Measurements from ENCODE around the gene VAC14. TPM values are rescaled to one million over a fixed set of nuclear protein-coding genes. Genes with fewer than 3 reads are reported as not detected.

The VAC14 gene
- total RNA-seq, 1 experiment from 2014 or later: 35.3 TPM

GRCh38 chr16:70710422-70711210, 90.3 kb downstream of the VAC14 start:
- Histone ChIP-seq H3K4me1 (ENCODE audit: control insufficient read depth in 1 of 2, insufficient read depth in 2 of 2, low read length in 2 of 2) (peaks cover 28 to 37% of the 10 kb centered on the region in 2 experiments), H3K4me3 (replicated peaks in 1 of 2; ENCODE audit: low read depth in 1 of 2, low read length in 2 of 2) (no peak overlapping the region), H4K20me1 (ENCODE audit: insufficient read depth) (no peaks in the 10 kb centered on the region), H3K36me3 (ENCODE audit: control insufficient read depth in 1 of 2, insufficient read depth in 2 of 2, low read length in 2 of 2) (no peaks in the 10 kb centered on the region), H3K27me3 (ENCODE audit: insufficient read depth, low read length) (no peaks in the 10 kb centered on the region), H3K9ac (ENCODE audit: low read length) (no peak overlapping the region), H3K79me2 (ENCODE audit: insufficient read depth, low read length) (no peaks in the 10 kb centered on the region), H3K9me2 (ENCODE audit: insufficient read depth) (no peaks in the 10 kb centered on the region), H2AFZ (ENCODE audit: low read depth, low read length, poor library complexity, severe bottlenecking) (no peak overlapping the region), H3K9me3 (ENCODE audit: control insufficient read depth in 1 of 2, insufficient read depth in 1 of 2, low read depth in 1 of 2, low read length in 2 of 2) (no peaks in the 10 kb centered on the region), H3K27ac (ENCODE audit: low read depth, low read length) (no peak overlapping the region), H3K4me2 (ENCODE audit: low read length) (no peak overlapping the region)
- no TSS peak for BruUV-seq (replicated peaks)
- intact Hi-C loops (cut with micrococcal nuclease): no loop called here
- ChIA-PET RAD21 (ENCODE audit: low non-redundant PET in 1 of 2, low total read pairs in 2 of 2, uncharacterized antibody in 2 of 2, unreplicated experiment in 2 of 2) (no interaction called here), POLR2A (no interaction called here), CTCF (no interaction called here)
- DNase-seq (ENCODE audit: low read depth, low spot score) (no peak), ATAC-seq (no peak)
- TF ChIP-seq CBX3 (IDR thresholded peaks at IDR 0.05; ENCODE audit: low read depth) (no peak), EZH2 (IDR thresholded peaks at IDR 0.05) (no peak), YY1 (IDR thresholded peaks at IDR 0.05; ENCODE audit: extremely low read depth, insufficient replicate concordance, low read depth, low read length) (no peak), JUND (IDR thresholded peaks at IDR 0.05) (no peak), POLR2A (IDR thresholded peaks at IDR 0.05; ENCODE audit: borderline replicate concordance, extremely low read depth, insufficient read depth, insufficient read length) (no peak), TCF7L2 (IDR thresholded peaks at IDR 0.05; ENCODE audit: borderline replicate concordance, extremely low read depth, insufficient read depth, insufficient read length) (no peak), ZNF274 (IDR thresholded peaks at IDR 0.05; ENCODE audit: low read depth, low read length) (no peak), RAD21 (IDR thresholded peaks at IDR 0.05; ENCODE audit: low read depth) (no peak), CEBPB (IDR thresholded peaks at IDR 0.05; ENCODE audit: low read depth) (no peak), SRF (IDR thresholded peaks at IDR 0.05; ENCODE audit: low read depth) (no peak), POLR2AphosphoS5 (IDR thresholded peaks at IDR 0.05; ENCODE audit: low read depth, low read length) (no peak), EZH2phosphoT487 (IDR thresholded peaks at IDR 0.05; ENCODE audit: borderline replicate concordance) (no peak), SP1 (IDR thresholded peaks at IDR 0.05; ENCODE audit: low read depth) (no peak), CTCF (IDR thresholded peaks at IDR 0.05 in 2 of 3, conservative IDR thresholded peaks at IDR 0.05 in 1 of 3; ENCODE audit: borderline replicate concordance in 1 of 3, insufficient read depth in 1 of 3, low read depth in 2 of 3, low read length in 2 of 3) (no peak), EGR1 (IDR thresholded peaks at IDR 0.05; ENCODE audit: low read depth) (no peak), FOSL1 (IDR thresholded peaks at IDR 0.05; ENCODE audit: low read depth) (no peak)
- TF ChIP-seq, protein P1, sequence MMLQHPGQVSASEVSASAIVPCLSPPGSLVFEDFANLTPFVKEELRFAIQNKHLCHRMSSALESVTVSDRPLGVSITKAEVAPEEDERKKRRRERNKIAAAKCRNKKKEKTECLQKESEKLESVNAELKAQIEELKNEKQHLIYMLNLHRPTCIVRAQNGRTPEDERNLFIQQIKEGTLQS (IDR thresholded peaks at IDR 0.05): no peak
- TF ChIP-seq, protein P2, sequence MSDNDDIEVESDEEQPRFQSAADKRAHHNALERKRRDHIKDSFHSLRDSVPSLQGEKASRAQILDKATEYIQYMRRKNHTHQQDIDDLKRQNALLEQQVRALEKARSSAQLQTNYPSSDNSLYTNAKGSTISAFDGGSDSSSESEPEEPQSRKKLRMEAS (IDR thresholded peaks at IDR 0.05): no peak
- TF ChIP-seq, protein P3, sequence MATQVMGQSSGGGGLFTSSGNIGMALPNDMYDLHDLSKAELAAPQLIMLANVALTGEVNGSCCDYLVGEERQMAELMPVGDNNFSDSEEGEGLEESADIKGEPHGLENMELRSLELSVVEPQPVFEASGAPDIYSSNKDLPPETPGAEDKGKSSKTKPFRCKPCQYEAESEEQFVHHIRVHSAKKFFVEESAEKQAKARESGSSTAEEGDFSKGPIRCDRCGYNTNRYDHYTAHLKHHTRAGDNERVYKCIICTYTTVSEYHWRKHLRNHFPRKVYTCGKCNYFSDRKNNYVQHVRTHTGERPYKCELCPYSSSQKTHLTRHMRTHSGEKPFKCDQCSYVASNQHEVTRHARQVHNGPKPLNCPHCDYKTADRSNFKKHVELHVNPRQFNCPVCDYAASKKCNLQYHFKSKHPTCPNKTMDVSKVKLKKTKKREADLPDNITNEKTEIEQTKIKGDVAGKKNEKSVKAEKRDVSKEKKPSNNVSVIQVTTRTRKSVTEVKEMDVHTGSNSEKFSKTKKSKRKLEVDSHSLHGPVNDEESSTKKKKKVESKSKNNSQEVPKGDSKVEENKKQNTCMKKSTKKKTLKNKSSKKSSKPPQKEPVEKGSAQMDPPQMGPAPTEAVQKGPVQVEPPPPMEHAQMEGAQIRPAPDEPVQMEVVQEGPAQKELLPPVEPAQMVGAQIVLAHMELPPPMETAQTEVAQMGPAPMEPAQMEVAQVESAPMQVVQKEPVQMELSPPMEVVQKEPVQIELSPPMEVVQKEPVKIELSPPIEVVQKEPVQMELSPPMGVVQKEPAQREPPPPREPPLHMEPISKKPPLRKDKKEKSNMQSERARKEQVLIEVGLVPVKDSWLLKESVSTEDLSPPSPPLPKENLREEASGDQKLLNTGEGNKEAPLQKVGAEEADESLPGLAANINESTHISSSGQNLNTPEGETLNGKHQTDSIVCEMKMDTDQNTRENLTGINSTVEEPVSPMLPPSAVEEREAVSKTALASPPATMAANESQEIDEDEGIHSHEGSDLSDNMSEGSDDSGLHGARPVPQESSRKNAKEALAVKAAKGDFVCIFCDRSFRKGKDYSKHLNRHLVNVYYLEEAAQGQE (IDR thresholded peaks at IDR 0.05; ENCODE audit: low read depth): no peak
- TF ChIP-seq, protein P4, sequence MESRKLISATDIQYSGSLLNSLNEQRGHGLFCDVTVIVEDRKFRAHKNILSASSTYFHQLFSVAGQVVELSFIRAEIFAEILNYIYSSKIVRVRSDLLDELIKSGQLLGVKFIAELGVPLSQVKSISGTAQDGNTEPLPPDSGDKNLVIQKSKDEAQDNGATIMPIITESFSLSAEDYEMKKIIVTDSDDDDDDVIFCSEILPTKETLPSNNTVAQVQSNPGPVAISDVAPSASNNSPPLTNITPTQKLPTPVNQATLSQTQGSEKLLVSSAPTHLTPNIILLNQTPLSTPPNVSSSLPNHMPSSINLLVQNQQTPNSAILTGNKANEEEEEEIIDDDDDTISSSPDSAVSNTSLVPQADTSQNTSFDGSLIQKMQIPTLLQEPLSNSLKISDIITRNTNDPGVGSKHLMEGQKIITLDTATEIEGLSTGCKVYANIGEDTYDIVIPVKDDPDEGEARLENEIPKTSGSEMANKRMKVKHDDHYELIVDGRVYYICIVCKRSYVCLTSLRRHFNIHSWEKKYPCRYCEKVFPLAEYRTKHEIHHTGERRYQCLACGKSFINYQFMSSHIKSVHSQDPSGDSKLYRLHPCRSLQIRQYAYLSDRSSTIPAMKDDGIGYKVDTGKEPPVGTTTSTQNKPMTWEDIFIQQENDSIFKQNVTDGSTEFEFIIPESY (IDR thresholded peaks at IDR 0.05; ENCODE audit: extremely low read depth, insufficient replicate concordance, low read length): no peak
